H1 (cell line): ENCODE results near the gene SEMA3E.

Source experiments
- CBX8 ChIP-seq: fragments of 300-800, 300-1000 bp; sonication (generic); IDR thresholded peaks from 2 replicates; pipeline ENCODE4 v1.7.1; 2016; ENCODE audit warnings: low read depth, low read length, borderline replicate concordance
- CEBPB ChIP-seq: IDR thresholded peaks from 2 replicates; pipeline ENCODE4 v1.6.1; 2012; ENCODE audit warnings: low read depth, low read length
- CREB1 ChIP-seq: IDR thresholded peaks from 2 replicates; pipeline ENCODE4 v1.6.1; 2012; ENCODE audit warnings: inconsistent platforms
- CTCF ChIP-seq, 3 experiments: IDR thresholded peaks; 1 replicate in 2 of 3; 2 replicates in 1 of 3; pipeline versions ENCODE4 v1.5.1 to v1.6.1; 2011; ENCODE audit warnings: low read length in 3 of 3, mild to moderate bottlenecking in 3 of 3, inconsistent platforms in 2 of 3, low read depth in 1 of 3, moderate library complexity in 1 of 3; ENCODE audit not compliant: insufficient read depth in 1 of 3; ENCODE audit errors: control extremely low read depth in 1 of 3
- EP300 ChIP-seq, 2 experiments: IDR thresholded peaks; 1 replicate in 1 of 2; 2 replicates in 1 of 2; pipeline ENCODE4 v1.6.1; 2011 to 2012; ENCODE audit warnings: low read depth in 2 of 2, low read length in 2 of 2, mild to moderate bottlenecking in 2 of 2, borderline replicate concordance in 1 of 2, inconsistent platforms in 1 of 2, moderate library complexity in 1 of 2
- EZH2 ChIP-seq: fragments of 200-600 bp; sonication (generic); IDR thresholded peaks from 2 replicates; pipeline ENCODE4 v1.7.1; 2012; ENCODE audit warnings: low read depth, mild to moderate bottlenecking, moderate library complexity, low read length, inconsistent platforms; ENCODE audit not compliant: severe bottlenecking
- HDAC2 ChIP-seq, 2 experiments: fragments of 300-600 bp in 1 of 2; sonication (generic) in 1 of 2; IDR thresholded peaks; 2 replicates each; pipeline ENCODE4 v1.6.1; 2011 to 2012; ENCODE audit warnings: low read depth in 2 of 2, low read length in 2 of 2, mild to moderate bottlenecking in 2 of 2, moderate library complexity in 2 of 2, borderline replicate concordance in 1 of 2, inconsistent platforms in 1 of 2
- MAX ChIP-seq: IDR thresholded peaks from 2 replicates; pipeline ENCODE4 v1.6.1; 2012; ENCODE audit warnings: inconsistent platforms
- SIRT6 ChIP-seq: IDR thresholded peaks from one replicate; pipeline ENCODE4 v1.7.1; 2012; ENCODE audit warnings: low read length, inconsistent platforms
- SP1 ChIP-seq: IDR thresholded peaks from 2 replicates; pipeline ENCODE4 v1.6.1; 2011; ENCODE audit warnings: low read depth, low read length
- USF2 ChIP-seq: IDR thresholded peaks from 2 replicates; pipeline ENCODE4 v1.6.1; 2011; ENCODE audit warnings: low read length, improper control_type of control experiment
- YY1 ChIP-seq: IDR thresholded peaks from 2 replicates; pipeline ENCODE4 v1.6.1; 2011; ENCODE audit warnings: low read depth, mild to moderate bottlenecking, low read length

- TF ChIP-seq CTCF (IDR thresholded peaks at IDR 0.05; ENCODE audit: control extremely low read depth in 1 of 3, insufficient read depth in 1 of 3, low read depth in 1 of 3, low read length in 3 of 3), result no peak
- no peak for TF ChIP-seq EP300 (IDR thresholded peaks at IDR 0.05; ENCODE audit: borderline replicate concordance in 1 of 2, low read depth in 2 of 2, low read length in 2 of 2)
- no peak for TF ChIP-seq YY1
- TF ChIP-seq EZH2, result no peak
- no peak for TF ChIP-seq MAX
- TF ChIP-seq SP1, result no peak
- TF ChIP-seq SIRT6, result no peak
- TF ChIP-seq CREB1, result no peak
- no peak for TF ChIP-seq HDAC2 (IDR thresholded peaks at IDR 0.05; ENCODE audit: borderline replicate concordance in 1 of 2, low read depth in 2 of 2, low read length in 2 of 2)
- TF ChIP-seq CEBPB, result no peak
- no peak for TF ChIP-seq CBX8
- TF ChIP-seq USF2, result no peak
Measured at GRCh38 chr7:83472376-83472775, 176.6 kb downstream of the SEMA3E start.
